Panc1 (cell line): Measurements from ENCODE around the gene SPACA6.

Source experiments
- CTCF ChIP-seq: fragments of 450-650 bp; IDR thresholded peaks from 2 replicates; pipeline ENCODE4 v1.5.1; 2017; ENCODE audit warnings: mild to moderate bottlenecking
- POLR2AphosphoS5 ChIP-seq: IDR thresholded peaks from 2 replicates; pipeline ENCODE4 v1.6.1; 2012; ENCODE audit warnings: mild to moderate bottlenecking, low read depth, low read length, moderate library complexity
- REST ChIP-seq, 2 experiments: IDR thresholded peaks; 2 replicates each; pipeline ENCODE4 v1.6.1; 2011 to 2012; ENCODE audit warnings: low read depth in 2 of 2, control low read depth in 1 of 2, low read length in 1 of 2, mild to moderate bottlenecking in 1 of 2, moderate library complexity in 1 of 2; ENCODE audit not compliant: insufficient read depth in 1 of 2
- SIN3A ChIP-seq: IDR thresholded peaks from 2 replicates; pipeline ENCODE4 v1.6.1; 2012; ENCODE audit warnings: low read depth, mild to moderate bottlenecking, low read length, moderate library complexity, borderline replicate concordance; ENCODE audit not compliant: insufficient read depth

- TF ChIP-seq CTCF (no peak), POLR2AphosphoS5 (0 out of 2 replicates have a peak, but pooled peaks have one; percentile 17), REST (IDR thresholded peaks at IDR 0.05; ENCODE audit: insufficient read depth in 1 of 2, low read depth in 2 of 2, low read length in 1 of 2) (no peak), SIN3A (no peak)
Measured at GRCh38 chr19:51689751-51690453, 3.2 kb upstream of the SPACA6 start.
